ENCODE measurements around the gene PRDM12. TPM values are rescaled to one million over a fixed set of nuclear protein-coding genes. Genes with fewer than 3 reads are reported as not detected.
"Not testable (repeated sequence)": the region's sequence is repeated elsewhere in the genome, so short reads cannot be mapped to it uniquely, and the experiment has no call there.

Gene PRDM12
- total RNA-seq, 1 experiment from 2014 or later, result not detected

- DNase-seq (ENCODE audit: low spot score), result no peak
Observed at GRCh38 chr9:130663977-130664250, 480 bp upstream of the PRDM12 start.

GRCh38 chr9:130665029-130665430, 636 bp downstream of the PRDM12 start:
- no peak for DNase-seq (ENCODE audit: low spot score)

- no peak for DNase-seq (ENCODE audit: low spot score)
Observed at GRCh38 chr9:130665431-130666392, 1.3 kb downstream of the PRDM12 start.

GRCh38 chr9:130666393-130667119, 2.2 kb downstream of the PRDM12 start:
- no peak for DNase-seq (ENCODE audit: low spot score)

- DNase-seq (ENCODE audit: low spot score), result no peak
Observed at GRCh38 chr9:130667120-130667435, 2.7 kb downstream of the PRDM12 start.

- no peak for DNase-seq (ENCODE audit: low spot score)
Observed at GRCh38 chr9:130668196-130668595, 3.8 kb downstream of the PRDM12 start.

- DNase-seq (ENCODE audit: low spot score), result no peak
Observed at GRCh38 chr9:130668659-130669058, 4.3 kb downstream of the PRDM12 start.

GRCh38 chr9:130669965-130670364, 5.6 kb downstream of the PRDM12 start:
- DNase-seq (ENCODE audit: low spot score), result no peak

GRCh38 chr9:130670644-130671043, 6.2 kb downstream of the PRDM12 start:
- no peak for DNase-seq (ENCODE audit: low spot score)

GRCh38 chr9:130672466-130672865, 8.1 kb downstream of the PRDM12 start:
- no peak for DNase-seq (ENCODE audit: low spot score)

- DNase-seq (ENCODE audit: low spot score), result no peak
Observed at GRCh38 chr9:130672933-130673615, 8.7 kb downstream of the PRDM12 start.

GRCh38 chr9:130675396-130675795, 11.0 kb downstream of the PRDM12 start:
- no peak for DNase-seq (ENCODE audit: low spot score)

- DNase-seq (ENCODE audit: low spot score), result no peak
Observed at GRCh38 chr9:130677252-130677651, 12.9 kb downstream of the PRDM12 start.

GRCh38 chr9:130680836-130681768, 16.7 kb downstream of the PRDM12 start:
- peak; percentile 85 for DNase-seq (ENCODE audit: low spot score)

- no peak for DNase-seq (ENCODE audit: low spot score)
Observed at GRCh38 chr9:130681769-130682420, 17.5 kb downstream of the PRDM12 start.

- peak; percentile 81 for DNase-seq (ENCODE audit: low spot score)
Observed at GRCh38 chr9:130682421-130683121, 18.2 kb downstream of the PRDM12 start.

- no peak for DNase-seq (ENCODE audit: low spot score)
Observed at GRCh38 chr9:130685104-130685503, 20.7 kb downstream of the PRDM12 start.

- DNase-seq (ENCODE audit: low spot score), result not testable (repeated sequence)
Observed at GRCh38 chr9:130685945-130686344, 21.6 kb downstream of the PRDM12 start.

- no peak for DNase-seq (ENCODE audit: low spot score)
Observed at GRCh38 chr9:130687615-130688014, 23.2 kb downstream of the PRDM12 start.

- DNase-seq (ENCODE audit: low spot score), result no peak
Observed at GRCh38 chr9:130688072-130688471, 23.7 kb downstream of the PRDM12 start.
